ENCODE data around the gene DHODH.

DNA sequence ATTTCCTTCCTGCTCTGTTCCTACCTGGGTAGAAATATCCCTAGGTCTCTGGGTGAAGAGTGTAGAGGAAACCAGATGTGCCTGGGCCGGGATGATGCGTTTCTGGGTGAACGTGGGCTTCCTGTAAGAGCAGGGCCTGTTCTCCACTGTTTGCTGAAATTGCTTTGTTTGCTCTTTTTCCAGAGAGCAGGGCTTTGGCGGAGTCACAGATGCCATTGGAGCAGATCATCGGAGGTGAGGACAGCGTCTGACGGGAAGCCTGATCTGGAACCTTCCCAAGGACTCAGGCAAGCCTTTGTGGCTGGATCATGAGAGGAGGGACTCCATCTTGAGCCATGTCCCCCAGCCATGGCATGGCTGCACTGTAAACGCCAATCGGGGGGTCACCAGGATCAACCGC lies 15.4 kb downstream of the DHODH start:
- TF ChIP-seq CTCF (IDR thresholded peaks at IDR 0.05) (no peak), SP1 (CRISPR knock-in tag; conservative IDR thresholded peaks at IDR 0.05) (no peak), ATF3 (CRISPR knock-in tag; conservative IDR thresholded peaks at IDR 0.05) (no peak), ZNF396 (CRISPR knock-in tag; IDR thresholded peaks at IDR 0.05; ENCODE audit: borderline replicate concordance) (no peak), MXD4 (CRISPR knock-in tag; IDR thresholded peaks at IDR 0.05; ENCODE audit: borderline replicate concordance) (no peak), NR2C2 (CRISPR knock-in tag; IDR thresholded peaks at IDR 0.05) (no peak)
- TF ChIP-seq, protein P1, sequence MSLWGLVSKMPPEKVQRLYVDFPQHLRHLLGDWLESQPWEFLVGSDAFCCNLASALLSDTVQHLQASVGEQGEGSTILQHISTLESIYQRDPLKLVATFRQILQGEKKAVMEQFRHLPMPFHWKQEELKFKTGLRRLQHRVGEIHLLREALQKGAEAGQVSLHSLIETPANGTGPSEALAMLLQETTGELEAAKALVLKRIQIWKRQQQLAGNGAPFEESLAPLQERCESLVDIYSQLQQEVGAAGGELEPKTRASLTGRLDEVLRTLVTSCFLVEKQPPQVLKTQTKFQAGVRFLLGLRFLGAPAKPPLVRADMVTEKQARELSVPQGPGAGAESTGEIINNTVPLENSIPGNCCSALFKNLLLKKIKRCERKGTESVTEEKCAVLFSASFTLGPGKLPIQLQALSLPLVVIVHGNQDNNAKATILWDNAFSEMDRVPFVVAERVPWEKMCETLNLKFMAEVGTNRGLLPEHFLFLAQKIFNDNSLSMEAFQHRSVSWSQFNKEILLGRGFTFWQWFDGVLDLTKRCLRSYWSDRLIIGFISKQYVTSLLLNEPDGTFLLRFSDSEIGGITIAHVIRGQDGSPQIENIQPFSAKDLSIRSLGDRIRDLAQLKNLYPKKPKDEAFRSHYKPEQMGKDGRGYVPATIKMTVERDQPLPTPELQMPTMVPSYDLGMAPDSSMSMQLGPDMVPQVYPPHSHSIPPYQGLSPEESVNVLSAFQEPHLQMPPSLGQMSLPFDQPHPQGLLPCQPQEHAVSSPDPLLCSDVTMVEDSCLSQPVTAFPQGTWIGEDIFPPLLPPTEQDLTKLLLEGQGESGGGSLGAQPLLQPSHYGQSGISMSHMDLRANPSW (CRISPR knock-in tag; conservative IDR thresholded peaks at IDR 0.05; ENCODE audit: low read depth), result no peak
